Measurements from ENCODE around the gene MSANTD7. TPM values are rescaled to one million over a fixed set of nuclear protein-coding genes. Genes with fewer than 3 reads are reported as not detected.
"Not testable (repeated sequence)": the region's sequence is repeated elsewhere in the genome, so short reads cannot be mapped to it uniquely, and the experiment has no call there.

Gene MSANTD7
- total and polyA plus RNA-seq, 8 donors, result 2.1 to 6.4 (median 5.0) TPM

GRCh38 chr10:14803827-14804226, 34.3 kb upstream of the MSANTD7 start:
- no peaks in the 10 kb centered on the region for H3K9me3 ChIP-seq
- no peak overlapping the region for H3K4me3 ChIP-seq
- TF ChIP-seq, protein P1, sequence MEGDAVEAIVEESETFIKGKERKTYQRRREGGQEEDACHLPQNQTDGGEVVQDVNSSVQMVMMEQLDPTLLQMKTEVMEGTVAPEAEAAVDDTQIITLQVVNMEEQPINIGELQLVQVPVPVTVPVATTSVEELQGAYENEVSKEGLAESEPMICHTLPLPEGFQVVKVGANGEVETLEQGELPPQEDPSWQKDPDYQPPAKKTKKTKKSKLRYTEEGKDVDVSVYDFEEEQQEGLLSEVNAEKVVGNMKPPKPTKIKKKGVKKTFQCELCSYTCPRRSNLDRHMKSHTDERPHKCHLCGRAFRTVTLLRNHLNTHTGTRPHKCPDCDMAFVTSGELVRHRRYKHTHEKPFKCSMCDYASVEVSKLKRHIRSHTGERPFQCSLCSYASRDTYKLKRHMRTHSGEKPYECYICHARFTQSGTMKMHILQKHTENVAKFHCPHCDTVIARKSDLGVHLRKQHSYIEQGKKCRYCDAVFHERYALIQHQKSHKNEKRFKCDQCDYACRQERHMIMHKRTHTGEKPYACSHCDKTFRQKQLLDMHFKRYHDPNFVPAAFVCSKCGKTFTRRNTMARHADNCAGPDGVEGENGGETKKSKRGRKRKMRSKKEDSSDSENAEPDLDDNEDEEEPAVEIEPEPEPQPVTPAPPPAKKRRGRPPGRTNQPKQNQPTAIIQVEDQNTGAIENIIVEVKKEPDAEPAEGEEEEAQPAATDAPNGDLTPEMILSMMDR (IDR thresholded peaks at IDR 0.05), result no peak
- no peaks in the 10 kb centered on the region for H3K27me3 ChIP-seq
- H3K4me1 ChIP-seq, result no peaks in the 10 kb centered on the region
- H3K27ac ChIP-seq, result no peak overlapping the region
- 34 to 40% methylated on average over 1 of the region's 1 CpG for WGBS, 2 donors
- FAIRE-seq (no peak), ATAC-seq (no peak), DNase-seq (no peak)
- H3K36me3 ChIP-seq, result no peaks in the 10 kb centered on the region
- intact Hi-C loops (cut with DNase I), result no loop called here

GRCh38 chr10:14806318-14806717, 31.8 kb upstream of the MSANTD7 start:
- Histone ChIP-seq H3K36me3 (no peaks in the 10 kb centered on the region), H3K4me1 (no peaks in the 10 kb centered on the region), H3K27me3 (no peaks in the 10 kb centered on the region), H3K27ac (no peak overlapping the region), H3K4me3 (no peak overlapping the region), H3K9me3 (no peaks in the 10 kb centered on the region)
- no peak for ATAC-seq
- WGBS, 2 donors, result 74 to 77% methylated on average over 3 of the region's 3 CpGs
- DNase-seq, result no peak
- TF ChIP-seq, protein P1 (IDR thresholded peaks at IDR 0.05), result no peak
- no peak for FAIRE-seq
- intact Hi-C loops (cut with DNase I), result no loop called here

GRCh38 chr10:14810969-14811953, 26.8 kb upstream of the MSANTD7 start:
- WGBS, 2 donors, result 48 to 60% methylated on average over 9 of the region's 9 CpGs
- DNase-seq (no peak), ATAC-seq (peak in 2 of 4 donors; percentile 23 to 42), FAIRE-seq (no peak)
- no peaks in the 10 kb centered on the region for H3K27me3 ChIP-seq
- H3K4me1 ChIP-seq, result no peaks in the 10 kb centered on the region
- H3K4me3 ChIP-seq, result no peak overlapping the region
- TF ChIP-seq, protein P1 (IDR thresholded peaks at IDR 0.05), result no peak
- no peak overlapping the region for H3K27ac ChIP-seq
- no peaks in the 10 kb centered on the region for H3K36me3 ChIP-seq
- intact Hi-C loops (cut with DNase I), result no loop called here
- H3K9me3 ChIP-seq, result no peaks in the 10 kb centered on the region

GRCh38 chr10:14812271-14812670, 25.8 kb upstream of the MSANTD7 start:
- ATAC-seq (no peak), FAIRE-seq (no peak), DNase-seq (no peak)
- intact Hi-C loops (cut with DNase I), result no loop called here
- no peak overlapping the region for H3K27ac ChIP-seq
- no peaks in the 10 kb centered on the region for H3K4me1 ChIP-seq
- H3K9me3 ChIP-seq, result no peaks in the 10 kb centered on the region
- H3K4me3 ChIP-seq, result no peak overlapping the region
- no peaks in the 10 kb centered on the region for H3K27me3 ChIP-seq
- WGBS, 2 donors, result 98 to 100% methylated on average over 3 of the region's 3 CpGs
- TF ChIP-seq, protein P1 (IDR thresholded peaks at IDR 0.05), result no peak
- H3K36me3 ChIP-seq, result no peaks in the 10 kb centered on the region

DNA sequence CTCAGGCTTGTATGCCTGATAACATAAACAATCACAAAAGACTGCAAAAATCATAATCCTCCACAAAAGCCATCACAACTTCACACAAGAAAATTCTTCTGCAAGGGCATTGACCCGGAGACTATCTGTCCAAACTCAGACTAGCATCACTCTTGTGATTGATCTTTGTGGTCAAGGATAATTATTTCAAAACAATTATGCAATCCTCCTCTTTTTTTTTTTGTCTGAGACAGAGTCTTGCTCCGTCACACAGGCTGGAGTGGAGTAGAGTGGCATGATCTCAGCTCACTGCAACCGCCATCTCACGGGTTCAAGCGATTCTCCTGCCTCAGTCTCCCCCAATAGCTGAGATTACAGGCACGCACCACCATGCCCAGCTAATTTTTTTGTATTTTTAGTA, 22.4 kb upstream of the MSANTD7 start:
- Histone ChIP-seq H3K27me3 (no peaks in the 10 kb centered on the region), H3K9me3 (no peaks in the 10 kb centered on the region), H3K36me3 (no peaks in the 10 kb centered on the region), H3K4me3 (no peak overlapping the region), H3K4me1 (no peaks in the 10 kb centered on the region), H3K27ac (no peak overlapping the region)
- no peak for DNase-seq
- TF ChIP-seq, protein P1 (IDR thresholded peaks at IDR 0.05), result no peak
- intact Hi-C loops (cut with DNase I), result no loop called here
- ATAC-seq, result no peak
- no peak for FAIRE-seq
- WGBS, 2 donors, result 87 to 94% methylated on average over 6 of the region's 6 CpGs

DNA sequence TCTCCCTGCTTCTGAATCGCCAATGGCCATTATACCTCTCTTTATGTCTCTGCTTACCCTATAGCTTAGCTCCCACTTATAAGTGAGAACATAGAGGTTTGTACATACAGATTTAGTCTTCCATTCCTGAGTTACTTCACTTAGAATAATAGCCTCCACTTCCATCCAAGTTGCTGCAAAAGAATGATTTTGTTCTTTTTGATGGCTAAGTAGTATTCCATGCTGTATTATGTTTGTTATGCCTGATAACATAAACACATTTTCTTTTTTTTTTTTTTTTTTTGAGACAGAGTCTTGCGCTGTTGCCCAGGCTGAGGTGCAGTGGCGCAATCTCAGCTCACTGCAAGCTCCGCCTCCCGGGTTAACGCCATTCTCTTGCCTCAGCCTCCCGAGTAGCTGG, 21.4 kb upstream of the MSANTD7 start:
- H3K36me3 ChIP-seq; H3K4me1 ChIP-seq; DNase-seq; intact Hi-C loops (cut with DNase I); H3K27me3 ChIP-seq; ATAC-seq; H3K27ac ChIP-seq; H3K4me3 ChIP-seq; H3K9me3 ChIP-seq; FAIRE-seq: not testable (repeated sequence)
- WGBS, 2 donors, result 96 to 97% methylated on average over 7 of the region's 7 CpGs
